DMS53 (cell line): ENCODE results near the gene QRICH1.

Source experiments
- DNase-seq: peaks from one replicate; lab custom pipeline; 2025; lab: John Stamatoyannopoulos, UW

Gene QRICH1

GRCh38 chr3:48997714-48998637, 95.9 kb downstream of the QRICH1 start:
- peak; percentile 63 for DNase-seq

DNA sequence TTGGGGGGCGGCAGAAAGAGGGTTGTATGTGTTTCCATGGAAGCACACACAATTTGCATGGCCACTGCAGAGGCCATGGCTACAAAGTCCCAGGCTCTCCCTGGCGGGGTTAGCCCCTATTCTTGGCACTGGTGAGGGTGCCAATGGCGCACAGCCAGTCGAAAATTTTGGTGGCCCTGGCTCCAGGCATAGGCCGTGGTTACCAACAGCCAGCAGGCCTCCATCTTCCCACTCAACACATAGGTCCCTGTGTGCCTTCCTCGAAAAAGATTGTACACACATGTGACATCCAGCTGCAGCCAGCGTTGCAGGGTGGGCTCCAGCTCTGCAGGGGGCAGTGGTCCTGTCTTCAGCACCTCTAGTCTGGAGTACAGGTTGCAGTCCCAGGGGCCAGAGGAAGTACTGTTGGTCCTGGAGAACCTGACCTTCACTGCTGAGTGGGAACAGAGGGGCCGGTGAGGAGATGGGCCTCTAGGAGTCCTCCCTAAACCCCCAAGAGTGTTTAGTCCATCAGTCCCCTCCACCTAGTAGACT, 96.7 kb downstream of the QRICH1 start:
- DNase-seq = no peak

GRCh38 chr3:48996640-48997039, 97.2 kb downstream of the QRICH1 start:
- no peak for DNase-seq

- DNase-seq = no peak
These were observed 100.0 kb downstream of the QRICH1 start for GRCh38 chr3:48993834-48994233.

DNA sequence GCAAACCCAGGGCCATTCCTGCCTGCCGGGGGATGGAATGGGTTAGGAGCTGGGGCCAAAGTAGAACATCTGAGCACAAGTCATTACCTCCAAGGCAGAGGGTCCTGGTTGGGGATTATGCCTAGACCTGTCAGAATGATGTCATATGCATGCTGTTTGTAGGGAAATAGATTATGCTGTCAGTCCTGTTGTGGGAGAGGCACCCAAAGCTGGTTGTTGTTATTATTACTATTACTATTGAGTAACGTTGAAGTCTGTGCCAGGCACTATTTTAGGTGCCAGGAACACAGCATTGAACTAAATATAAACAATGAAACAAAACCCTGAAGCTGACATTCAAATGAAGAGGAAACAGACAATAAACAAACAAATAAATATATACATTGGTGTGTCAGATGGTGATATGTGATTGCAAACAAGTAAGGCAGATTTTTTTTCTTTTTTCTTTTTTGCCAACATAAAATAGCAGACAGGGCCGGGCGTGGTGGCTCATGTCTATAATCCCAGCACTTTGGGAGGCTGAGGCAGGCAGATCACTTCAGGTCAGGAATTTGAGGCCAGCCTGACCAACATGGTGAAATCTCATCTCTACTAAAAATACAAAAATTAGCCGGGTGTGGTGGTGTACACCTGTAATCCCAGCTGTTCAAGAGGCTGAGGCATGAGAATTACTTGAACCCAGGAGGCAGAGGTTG, 101.9 kb downstream of the QRICH1 start:
- no peak for DNase-seq

- DNase-seq = peak; percentile 53
These were observed 103.0 kb downstream of the QRICH1 start for GRCh38 chr3:48990636-48991469.

- DNase-seq = peak; percentile 68
These were observed 103.9 kb downstream of the QRICH1 start, which contains the start of gene P4HTM for GRCh38 chr3:48989796-48990635. TSS of gene P4HTM (plus strand) at chr3:48990241. CDS start at chr3:48990257, 16 bp downstream.

GRCh38 chr3:48989126-48989795, 104.6 kb downstream of the QRICH1 start:
- peak; percentile 36 for DNase-seq

GRCh38 chr3:48985831-48986376, 108.0 kb downstream of the QRICH1 start:
- DNase-seq = no peak

DNA sequence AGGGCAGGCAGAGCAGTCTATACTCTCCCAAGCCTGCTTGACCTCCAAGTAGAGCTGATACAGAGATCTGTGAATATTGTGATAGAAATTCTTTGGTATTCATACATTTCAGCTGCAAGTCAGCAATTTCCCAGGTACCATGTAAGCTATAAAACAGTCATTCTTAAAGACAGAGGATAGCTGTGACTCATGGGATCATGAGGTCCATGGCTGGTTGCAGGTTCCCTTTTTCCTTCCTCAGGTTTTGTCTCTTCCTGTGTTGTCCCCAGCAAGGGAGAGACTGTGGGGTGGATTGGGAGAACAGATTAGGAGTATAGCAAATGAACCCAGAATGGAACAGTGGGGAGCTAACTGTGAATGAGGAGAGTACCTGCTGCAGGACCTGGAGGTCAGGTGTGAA, 109.2 kb downstream of the QRICH1 start:
- DNase-seq = no peak

- no peak for DNase-seq
These were observed 110.8 kb downstream of the QRICH1 start for GRCh38 chr3:48983096-48983495.

DNA sequence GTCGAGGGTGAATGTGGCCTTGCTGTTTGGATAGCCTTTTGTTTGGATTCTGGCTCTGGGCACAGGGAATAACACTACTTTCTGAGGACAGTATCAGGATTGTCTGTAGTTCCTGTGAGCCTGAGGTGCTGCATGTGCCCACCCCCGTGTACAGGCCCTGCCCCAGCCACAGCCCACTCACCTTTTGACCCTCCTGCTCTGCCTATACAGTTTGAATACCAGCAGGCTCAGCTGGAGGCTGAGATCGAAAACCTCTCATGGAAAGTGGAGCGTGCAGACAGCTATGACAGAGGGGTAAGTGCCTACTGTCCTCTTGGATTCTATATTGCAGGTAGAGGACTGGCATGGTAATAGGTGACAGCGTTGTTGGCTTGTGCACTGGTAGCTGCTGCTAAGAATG, 111.2 kb downstream of the QRICH1 start:
- no peak for DNase-seq

DNA sequence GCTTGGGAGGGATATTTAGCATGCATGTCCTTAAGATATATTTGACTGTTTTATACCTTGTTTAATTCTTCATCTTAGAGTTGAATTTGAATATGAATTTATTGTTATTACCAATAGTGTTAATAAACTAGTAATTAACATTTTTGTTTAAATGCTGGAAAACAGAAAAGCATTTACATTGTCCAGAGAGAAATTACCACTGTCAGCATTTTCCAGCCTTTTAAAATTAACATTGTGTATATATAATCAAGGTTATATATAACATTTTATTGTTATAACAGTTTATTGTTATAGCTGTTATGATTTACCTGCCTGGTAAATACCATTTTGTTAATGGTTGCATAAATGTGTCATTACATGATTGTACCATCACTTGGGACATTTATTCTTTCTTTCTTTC, 111.9 kb downstream of the QRICH1 start:
- no peak for DNase-seq

- no peak for DNase-seq
These were observed 113.6 kb downstream of the QRICH1 start for GRCh38 chr3:48980295-48980694.
